HG03342 (cell line): ENCODE results near the gene TTBK1.
"Not testable (repeated sequence)": the region's sequence is repeated elsewhere in the genome, so short reads cannot be mapped to it uniquely, and the experiment has no call there.

Source experiments
- ATAC-seq: cut with Tn5 transposase; IDR thresholded peaks from one replicate; pipeline ENCODE4 v1.9.1; 2021; ENCODE audit warnings: mild to moderate bottlenecking, moderate library complexity; ENCODE audit not compliant: unreplicated experiment

TTBK1 gene

DNA sequence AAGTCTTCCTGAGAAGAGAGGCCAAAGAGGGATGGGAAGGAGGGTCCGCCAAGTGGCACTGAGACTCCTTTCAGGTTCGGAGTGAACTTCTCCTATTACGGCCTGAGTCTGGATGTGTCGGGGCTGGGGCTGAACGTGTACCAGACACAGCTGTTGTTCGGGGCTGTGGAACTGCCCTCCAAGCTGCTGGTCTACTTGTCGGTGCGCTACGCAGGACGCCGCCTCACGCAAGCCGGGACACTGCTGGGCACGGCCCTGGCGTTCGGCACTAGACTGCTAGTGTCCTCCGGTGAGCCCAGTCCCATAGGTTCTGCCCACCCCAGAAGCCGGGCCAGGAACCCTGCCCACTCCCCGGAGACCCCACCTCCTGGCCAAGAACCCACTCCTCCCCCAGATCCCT is 58.8 kb downstream of the TTBK1 start:
- no peak for ATAC-seq

DNA sequence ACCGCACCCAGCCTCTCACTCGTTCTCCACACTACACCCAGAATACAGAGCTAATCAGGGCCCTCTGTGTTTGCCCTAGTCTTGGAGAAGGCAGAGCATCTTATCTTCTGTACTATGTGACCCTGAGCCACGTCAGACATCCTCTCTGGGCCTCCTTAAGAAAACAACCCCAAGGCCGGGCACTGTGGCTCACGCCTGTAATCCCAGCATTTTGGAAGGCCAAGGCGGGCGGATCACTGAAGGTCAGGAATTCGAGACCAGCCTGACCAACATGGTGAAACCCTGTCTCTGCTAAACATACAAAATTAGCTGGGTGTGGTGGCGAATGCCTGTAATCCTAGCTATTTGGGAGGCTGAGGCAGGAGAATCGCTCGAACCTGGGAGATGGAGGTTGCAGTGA is 59.7 kb downstream of the TTBK1 start:
- not testable (repeated sequence) for ATAC-seq

DNA sequence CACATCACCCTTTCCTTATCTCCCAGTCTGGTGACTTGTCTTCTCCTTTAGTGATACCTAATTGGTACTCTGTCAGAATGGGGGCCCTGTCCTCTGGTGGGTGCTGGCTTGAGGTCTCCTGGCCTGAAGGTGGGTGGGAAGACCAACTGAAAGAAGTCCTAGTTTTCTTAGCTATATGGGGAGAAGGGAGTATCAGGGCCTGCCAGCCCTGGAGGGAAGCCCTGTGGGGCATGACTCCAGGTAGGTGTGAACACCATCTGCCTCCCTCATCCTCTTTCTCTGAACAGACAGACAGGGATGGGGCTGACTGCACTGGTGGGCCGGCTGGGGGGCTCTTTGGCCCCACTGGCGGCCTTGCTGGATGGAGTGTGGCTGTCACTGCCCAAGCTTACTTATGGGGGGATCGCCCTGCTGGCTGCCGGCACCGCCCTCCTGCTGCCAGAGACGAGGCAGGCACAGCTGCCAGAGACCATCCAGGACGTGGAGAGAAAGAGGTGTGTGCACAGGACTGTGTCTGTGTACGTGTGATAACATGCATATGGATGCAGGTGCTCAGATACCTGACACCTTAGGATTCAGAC is 60.6 kb downstream of the TTBK1 start:
- ATAC-seq, result no peak

DNA sequence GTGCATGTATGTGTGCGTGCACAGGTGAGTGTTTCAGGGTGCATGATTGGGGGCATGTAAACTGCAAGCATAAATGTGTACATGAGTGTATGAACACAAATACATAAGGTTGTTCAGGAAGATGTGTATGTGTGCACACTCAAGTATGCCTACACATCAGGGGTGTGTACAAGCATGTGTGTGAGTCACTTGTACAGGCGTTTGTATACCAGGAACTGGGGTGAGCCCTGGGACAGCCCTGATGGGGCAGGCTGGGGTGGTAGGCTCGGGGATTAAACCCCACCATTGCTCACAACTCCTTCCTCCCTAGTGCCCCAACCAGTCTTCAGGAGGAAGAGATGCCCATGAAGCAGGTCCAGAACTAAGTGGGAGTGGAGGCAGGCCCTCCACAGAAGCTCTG is 61.1 kb downstream of the TTBK1 start:
- ATAC-seq, result no peak

DNA sequence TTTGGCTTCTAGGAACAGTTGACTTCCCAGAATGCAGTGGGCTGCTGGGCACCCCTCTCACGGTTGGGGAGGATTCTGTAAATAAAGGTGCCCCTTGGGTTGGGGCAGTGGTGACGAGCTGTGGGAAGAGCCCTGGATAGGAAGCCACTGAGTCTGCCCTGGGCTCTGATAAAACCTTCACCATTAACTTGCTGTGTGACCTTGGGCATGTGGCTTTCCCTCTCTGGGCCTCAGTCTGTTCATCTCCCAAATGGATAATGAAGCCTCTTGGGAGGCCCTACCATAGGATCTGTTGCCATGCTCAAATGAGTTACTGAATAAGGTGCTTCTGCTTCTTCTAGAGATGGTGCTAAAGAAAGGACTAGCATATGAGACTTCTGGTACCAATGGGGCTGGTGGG is 61.6 kb downstream of the TTBK1 start:
- no peak for ATAC-seq

DNA sequence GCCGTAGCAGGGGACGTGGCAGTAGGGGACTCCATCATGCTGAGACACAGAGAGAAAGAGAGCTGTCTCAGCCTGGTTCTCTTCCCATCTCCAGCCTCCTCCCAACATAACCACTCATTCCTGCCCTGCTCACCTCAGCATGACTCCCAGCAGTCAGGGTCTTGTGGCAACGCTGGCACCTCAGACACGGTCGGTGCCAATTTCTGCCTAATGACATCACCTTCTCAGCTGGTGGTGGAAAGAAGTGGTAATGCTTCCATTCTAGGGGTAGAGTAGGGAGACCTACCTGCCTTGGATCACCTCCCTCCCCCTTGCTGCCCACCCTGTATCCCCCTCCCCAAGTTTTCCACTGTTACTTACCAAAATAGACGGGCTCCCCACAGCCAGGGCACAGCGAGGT is 62.8 kb downstream of the TTBK1 start:
- no peak for ATAC-seq

DNA sequence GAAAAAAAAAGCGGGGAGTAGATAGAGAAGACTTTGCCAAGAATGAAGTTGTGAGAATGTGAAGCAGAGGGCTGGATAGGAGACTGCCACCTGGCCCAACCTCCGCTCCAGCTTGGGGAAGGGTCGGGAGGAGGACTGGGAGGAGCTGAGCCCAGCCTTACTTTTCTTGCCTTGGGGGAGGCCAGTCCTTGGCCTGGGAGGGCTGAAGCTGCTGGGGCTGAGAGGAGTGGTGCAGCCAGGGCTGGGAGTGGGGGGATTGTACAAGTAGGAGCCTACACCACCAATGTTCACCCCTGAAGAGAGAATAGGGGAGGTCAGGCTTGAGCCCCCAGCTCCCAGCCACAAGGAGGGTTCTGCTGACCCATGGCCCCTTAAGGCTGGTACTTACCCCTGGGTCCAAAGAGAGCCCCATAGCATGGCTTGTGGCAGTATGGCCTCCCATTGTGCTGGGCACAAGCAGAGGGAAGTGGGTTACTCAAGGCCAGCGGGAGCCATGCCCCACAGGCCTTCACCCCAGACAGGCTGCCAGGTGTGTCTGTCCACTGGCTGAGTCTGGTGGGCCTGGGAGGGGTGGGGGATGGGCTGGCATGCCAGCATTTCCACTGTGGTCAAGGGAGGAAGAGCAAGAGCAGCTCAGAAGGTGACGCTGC is 64.3 kb downstream of the TTBK1 start:
- ATAC-seq, result no peak

DNA sequence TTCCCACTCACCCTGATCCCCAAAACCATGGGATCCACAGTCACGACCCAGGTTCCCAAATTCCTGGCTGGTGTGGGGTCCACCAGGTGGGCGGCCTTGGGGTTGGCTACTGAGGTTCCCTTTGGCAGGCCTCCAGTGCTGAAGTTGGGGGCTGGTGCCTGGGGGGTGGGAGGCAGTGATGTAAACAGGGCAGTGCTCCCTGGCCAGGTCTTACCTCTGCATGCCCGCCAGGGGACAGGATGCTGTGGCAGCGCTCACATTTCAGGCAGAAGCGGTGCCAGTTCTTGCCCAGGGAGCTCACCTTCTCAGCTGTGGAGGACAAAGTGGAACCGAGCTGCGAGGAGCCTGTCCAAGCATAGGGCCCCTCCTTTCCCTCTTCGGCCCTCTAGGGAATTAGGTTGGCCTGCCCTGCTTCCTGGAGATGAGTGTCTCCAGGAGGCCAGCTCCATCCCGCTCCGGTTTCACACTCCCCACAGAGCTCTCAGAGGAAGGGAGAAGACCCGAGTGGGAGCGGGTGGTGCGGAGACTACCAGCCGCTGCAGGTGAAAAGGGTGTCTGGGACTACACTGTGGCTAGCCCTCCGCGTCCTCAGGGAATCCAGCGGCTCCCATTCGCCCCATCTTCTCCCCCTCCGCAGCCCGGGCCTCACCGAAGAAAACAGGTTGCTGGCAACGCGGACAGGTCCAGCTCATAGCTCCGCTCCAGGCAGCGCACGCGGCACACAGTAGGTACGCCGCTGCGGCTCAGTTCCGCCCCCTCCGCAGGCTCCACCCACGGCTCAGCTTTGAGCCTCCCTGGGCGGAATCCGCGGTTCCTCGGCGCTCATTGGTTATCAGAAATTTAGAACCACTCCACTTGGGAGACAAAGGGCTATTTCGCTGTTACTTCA is 65.1 kb downstream of the TTBK1 start, which contains the start of gene CRIP3:
TSS of gene CRIP3 (minus strand) at position 726 of the 889 bp plus-strand sequence. CDS start at position 692, 34 bp downstream.
- ATAC-seq, result peak; percentile 62

DNA sequence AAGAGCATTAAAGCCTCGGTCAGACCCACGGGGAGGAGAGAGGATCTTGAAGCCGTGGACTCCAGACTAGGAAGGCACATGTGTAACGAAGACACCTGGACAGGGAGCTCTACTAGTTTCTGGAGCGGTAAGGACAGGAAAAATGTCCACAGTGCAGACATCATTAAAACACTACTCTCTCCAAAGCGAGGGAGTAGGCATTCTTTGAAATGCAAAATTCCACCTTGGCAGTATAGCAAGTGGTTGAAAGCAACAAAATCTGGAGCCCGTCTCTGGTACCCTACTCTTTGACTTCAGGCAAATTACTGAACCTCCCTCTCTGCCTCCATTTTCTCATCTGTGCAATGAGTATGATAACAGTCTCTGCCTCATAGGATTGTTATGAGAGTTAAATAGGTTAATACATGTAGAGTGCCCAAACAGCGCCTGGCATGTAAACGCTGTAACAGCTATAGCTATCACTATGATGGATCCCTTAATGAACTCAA is 65.8 kb downstream of the TTBK1 start:
- ATAC-seq, result no peak

DNA sequence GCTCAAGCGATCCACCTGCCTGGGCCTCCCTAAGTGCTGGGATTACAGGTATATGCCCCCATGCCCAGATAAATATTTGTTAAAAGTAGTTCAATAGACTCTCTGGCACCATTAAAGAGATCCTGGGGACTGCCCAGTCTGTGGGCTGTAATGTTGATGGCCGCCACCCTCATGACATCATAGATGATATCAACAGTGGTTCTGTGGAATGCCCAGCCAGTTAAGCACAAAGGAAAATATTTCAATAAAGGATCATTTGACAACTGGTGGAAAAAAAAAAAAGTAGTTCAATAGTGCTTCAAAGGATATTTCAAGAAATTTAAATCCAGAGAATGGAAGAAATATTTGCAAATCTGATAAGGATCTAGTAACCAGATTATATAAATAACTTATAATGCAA is 66.9 kb downstream of the TTBK1 start:
- ATAC-seq, result no peak

DNA sequence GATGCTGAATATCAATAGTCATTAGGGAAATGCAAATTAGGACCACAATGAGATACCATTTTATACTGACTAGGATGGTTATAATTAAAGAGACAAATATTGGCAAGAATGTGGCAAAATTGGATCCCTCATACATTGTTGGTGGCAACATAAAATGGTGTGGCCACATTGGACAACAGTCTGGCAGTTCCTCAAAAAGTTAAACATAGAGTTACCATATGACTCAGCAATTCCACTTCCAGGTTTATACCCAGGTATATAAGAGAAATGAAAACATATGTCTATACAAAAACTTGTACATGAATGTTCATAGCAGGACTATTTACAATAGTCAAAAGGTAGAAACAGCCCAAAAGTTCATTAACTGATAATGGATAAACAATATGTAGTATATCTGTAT is 67.3 kb downstream of the TTBK1 start:
- ATAC-seq, result no peak

DNA sequence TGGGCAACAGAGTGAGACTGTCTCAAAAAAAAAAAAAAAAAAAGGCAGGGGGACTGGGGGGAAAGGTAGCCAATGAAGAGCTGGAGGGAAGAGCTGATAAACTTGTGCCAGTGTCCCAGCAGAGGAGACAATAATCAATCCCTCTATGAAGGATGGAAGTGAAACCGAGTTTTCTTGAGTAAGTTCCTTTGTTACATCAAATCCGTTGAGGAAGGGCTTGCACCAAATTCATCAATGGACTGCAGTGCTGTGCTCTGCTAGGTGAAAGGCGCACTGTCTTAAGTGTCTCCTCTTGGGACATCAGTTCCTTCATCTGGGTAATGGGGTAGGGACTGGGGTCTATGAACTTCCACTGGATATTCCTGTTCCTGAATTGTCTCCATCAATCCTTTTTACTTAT is 68.4 kb downstream of the TTBK1 start:
- no peak for ATAC-seq

DNA sequence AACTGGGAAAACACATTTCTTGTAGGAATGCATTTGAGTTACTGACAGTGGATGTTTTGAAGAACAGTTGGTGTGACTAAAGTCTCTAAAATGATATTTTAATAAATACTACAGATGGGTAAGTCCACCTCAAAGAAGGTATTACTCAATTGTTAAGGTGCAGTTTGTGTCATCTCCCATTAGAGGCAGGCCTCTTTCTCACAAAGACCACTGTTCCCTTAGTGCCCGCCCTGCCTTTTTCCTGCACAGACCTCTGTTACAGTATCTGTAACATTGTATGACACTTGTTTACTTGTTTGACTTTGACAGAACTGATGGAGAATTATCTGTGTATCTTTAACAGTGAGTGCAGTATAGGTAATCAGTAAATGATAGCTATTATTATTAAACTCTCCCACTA is 70.5 kb downstream of the TTBK1 start:
- no peak for ATAC-seq

DNA sequence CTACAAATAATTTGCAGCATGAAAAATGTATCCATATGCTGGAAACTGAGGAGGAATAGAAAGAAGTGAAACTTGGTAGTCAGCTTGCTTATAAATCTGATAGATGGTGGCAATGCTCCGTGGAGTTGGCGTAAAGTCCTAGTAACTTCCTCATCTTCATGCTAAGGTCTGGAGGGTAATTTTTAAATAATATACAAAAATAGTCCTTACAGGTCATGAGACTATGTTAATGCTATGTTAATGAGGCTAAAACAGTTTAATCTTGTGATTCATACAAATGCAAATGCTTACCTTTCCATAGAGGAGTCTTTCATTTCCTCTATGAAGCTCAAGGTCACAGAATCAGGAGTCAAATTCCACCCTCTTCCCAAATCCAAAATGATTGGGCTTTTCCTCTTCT is 74.7 kb downstream of the TTBK1 start:
- ATAC-seq, result no peak

DNA sequence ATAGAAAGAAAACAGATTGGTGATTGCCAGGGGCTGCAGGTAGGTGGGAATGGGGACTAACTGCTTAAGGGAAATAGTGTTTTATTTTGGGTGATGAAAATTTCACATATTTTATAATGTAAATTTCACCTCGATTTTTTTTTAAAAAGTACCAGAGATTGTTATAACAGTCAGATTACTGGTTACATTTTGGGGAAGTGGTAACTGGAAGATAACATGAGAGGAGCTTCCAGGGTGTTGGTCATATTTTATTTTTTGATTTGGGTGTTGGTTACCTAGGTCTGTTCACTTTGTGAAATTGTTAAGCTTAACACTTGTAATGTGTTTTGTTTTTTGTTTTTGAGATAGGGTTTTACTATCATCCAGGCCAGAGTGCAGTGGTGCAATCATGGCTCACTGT is 82.6 kb downstream of the TTBK1 start:
- ATAC-seq, result no peak

DNA sequence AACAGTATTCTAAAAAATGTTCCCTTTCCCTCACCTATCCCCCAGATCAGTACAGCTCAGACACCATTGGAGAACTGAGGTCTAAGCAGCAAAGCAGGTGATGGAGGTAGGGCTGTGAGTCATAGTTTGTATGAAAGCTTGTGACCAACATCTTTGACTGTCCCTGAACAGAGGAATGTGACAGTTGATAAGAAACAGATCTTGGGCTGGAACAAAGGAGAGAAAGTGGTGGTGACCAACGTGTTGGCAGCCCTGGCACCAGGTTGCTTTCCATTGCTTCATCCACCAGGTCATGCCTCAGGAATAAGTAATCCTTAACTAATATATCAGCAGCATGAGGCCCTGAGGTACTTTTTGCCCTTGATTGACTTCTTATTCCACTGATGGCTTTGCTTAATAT is 85.2 kb downstream of the TTBK1 start:
- no peak for ATAC-seq

DNA sequence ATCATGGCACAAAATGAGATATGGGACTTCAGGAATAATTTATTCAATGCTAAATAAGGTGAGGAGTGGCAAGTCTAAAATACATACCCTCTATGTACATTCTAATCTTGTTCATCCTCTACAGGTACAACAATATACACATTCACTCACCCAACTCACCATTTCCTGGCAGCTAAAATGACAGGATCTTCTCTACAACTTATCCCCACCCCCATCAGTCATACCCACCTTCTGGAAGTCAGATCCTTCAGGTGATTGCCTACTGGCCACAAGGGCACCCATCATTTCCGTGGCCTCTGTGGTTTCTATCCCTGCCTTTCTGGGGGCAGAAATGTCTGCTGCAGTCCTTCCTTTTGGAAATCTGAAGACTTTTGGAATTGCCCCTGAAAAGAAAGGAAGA is 88.2 kb downstream of the TTBK1 start:
- no peak for ATAC-seq

DNA sequence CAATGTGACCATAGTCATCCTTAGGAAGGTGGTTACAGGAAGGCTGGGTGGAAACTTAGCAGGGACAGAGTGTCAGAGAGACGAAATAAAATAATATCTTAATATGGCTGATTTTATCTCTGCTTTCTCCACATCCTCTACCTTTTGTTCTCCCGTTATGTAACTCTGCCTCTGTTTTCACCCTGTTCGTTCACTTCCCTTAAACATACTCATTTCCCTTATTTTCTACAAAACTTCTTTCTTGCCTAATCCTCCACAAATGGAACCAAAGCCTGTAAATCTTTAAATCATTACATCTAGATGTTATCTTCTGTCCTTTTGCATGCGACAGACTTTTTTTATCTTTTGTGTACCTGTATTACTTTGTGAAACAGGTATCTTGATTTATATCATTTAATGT is 88.6 kb downstream of the TTBK1 start:
- ATAC-seq, result no peak

DNA sequence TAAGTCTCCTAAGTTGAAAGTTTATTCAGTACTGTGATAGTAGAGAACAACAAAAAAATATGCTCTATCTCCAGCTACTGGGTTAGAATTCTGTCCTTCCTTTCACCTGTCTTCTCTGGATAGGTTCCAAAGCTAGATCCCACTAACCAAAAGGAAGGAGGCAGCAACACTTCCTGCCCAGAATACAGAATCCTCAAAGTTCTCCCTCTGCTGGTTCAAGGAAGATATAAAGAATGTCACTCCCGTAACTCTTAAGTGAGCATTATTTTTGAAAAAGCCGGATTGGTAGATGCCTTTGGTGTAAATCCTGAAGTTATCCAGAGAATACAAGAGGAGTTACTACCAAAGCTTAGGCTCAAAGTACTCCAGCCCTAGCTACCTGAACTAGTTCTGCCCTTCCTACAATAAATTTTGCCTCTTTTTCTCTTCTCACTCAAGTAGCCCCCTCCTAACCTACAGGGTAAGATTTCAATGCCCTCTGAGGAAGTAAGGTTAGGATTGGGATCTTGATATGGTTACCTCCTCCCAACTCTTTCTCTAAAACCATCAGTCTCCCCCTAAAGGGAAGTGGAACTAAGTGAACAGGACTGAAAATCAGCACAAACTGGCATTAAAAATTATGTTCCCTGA is 91.3 kb downstream of the TTBK1 start:
- ATAC-seq, result no peak

DNA sequence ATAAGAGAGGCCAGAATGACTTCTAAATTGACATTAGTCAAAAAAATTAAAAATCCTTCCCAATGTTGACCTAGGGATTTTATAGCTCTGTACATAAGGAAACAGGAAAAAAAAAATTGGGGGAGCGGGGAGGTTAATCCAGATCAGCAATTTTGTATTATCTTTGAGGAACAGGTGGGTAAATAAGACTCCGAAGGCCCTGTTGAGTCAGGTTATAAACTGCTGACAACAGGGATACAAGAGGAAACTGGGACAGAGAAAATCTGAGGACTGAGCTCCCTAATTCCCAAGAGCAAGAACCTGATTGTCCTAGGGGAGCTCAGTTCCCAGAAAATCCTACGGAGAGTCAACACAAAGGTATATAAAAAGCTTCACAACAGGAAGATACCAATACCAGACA is 92.2 kb downstream of the TTBK1 start:
- no peak for ATAC-seq

DNA sequence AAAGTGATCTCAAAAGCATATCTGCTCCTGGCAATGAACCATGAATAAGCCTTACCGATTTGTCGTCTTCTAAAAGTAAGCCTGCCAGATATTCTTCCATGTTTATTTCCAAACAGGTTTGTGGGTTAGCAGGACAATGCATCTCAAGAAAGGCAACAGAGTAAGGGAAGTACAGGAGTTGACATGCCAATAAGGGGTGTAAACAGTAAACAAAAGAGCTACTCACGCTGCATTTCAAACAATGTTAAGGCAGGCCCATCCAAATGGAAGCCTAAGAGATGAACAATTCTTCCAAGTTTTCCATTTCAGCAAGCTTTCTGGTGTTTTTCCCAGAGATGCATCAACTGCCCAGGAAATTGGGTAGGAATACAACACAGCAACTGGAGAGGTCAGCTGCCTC is 93.1 kb downstream of the TTBK1 start:
- no peak for ATAC-seq
